DOHH2 (cell line): ENCODE results near the gene GUCD1.

Source experiments
- EZH2phosphoT487 ChIP-seq: fragments of 200-600 bp; sonication (generic); IDR thresholded peaks from 2 replicates; pipeline ENCODE4 v1.6.1; 2017; ENCODE audit warnings: borderline replicate concordance, mild to moderate bottlenecking, antibody characterized with exemption, low read length, moderate library complexity, mixed read lengths
- TF ChIP-seq, protein P1 (sequence below): fragments of 200-600 bp; sonication (generic); IDR thresholded peaks from one replicate; pipeline ENCODE4 v1.5.1; 2014; ENCODE audit warnings: antibody characterized with exemption, mild to moderate bottlenecking, low read depth, low read length; ENCODE audit not compliant: poor library complexity, severe bottlenecking

DNA sequence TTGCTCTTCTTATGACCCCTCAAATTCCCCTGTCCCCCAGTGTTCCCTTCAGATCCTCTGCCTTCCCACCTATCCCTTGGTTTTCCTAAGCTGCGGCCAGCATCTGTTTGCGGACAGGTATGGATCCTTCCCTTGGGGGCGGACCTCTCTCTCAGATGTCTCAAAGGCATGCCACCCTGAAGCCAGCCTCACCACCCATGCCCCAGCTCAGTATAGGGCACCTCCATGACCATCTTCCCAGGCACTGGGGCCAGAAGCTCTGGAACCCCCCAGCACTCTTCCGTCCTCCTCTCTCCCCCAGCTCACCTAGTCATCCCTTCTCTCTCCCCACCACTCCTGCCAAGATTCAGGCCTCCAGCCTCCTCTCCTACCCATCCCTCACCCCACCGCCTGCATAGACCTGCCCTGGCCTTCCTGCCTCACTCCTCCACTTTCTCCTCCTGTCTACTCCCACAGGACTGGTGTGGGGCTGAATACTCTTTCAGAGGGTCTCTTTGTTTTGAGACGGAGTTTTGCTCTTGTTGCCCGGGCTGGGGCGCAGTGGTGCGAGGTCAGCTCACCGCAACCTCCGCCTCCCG is 35.7 kb upstream of the GUCD1 start:
- TF ChIP-seq, protein P1, sequence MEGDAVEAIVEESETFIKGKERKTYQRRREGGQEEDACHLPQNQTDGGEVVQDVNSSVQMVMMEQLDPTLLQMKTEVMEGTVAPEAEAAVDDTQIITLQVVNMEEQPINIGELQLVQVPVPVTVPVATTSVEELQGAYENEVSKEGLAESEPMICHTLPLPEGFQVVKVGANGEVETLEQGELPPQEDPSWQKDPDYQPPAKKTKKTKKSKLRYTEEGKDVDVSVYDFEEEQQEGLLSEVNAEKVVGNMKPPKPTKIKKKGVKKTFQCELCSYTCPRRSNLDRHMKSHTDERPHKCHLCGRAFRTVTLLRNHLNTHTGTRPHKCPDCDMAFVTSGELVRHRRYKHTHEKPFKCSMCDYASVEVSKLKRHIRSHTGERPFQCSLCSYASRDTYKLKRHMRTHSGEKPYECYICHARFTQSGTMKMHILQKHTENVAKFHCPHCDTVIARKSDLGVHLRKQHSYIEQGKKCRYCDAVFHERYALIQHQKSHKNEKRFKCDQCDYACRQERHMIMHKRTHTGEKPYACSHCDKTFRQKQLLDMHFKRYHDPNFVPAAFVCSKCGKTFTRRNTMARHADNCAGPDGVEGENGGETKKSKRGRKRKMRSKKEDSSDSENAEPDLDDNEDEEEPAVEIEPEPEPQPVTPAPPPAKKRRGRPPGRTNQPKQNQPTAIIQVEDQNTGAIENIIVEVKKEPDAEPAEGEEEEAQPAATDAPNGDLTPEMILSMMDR = no peak
- TF ChIP-seq EZH2phosphoT487 = no peak
